GM19351 (cell line): ENCODE data around the gene ST6GAL1.
"Not testable (repeated sequence)": the region's sequence is repeated elsewhere in the genome, so short reads cannot be mapped to it uniquely, and the experiment has no call there.

Source experiments
- ATAC-seq: cut with Tn5 transposase; IDR thresholded peaks from one replicate; pipeline ENCODE4 v1.9.1; 2021; ENCODE audit warnings: mild to moderate bottlenecking, moderate library complexity; ENCODE audit not compliant: unreplicated experiment

ST6GAL1 gene

GRCh38 chr3:186930143-186930640 lies at the start of gene ST6GAL1:
Gene ST6GAL1, plus strand, starts transcription at chr3:186930526. Its CDS starts 112,178 bp downstream, at chr3:187042704.
- peak; percentile 71 for ATAC-seq

- ATAC-seq, result no peak
These were observed 48.2 kb upstream of the ST6GAL1 start for GRCh38 chr3:186882150-186882524.

- ATAC-seq, result no peak
These were observed 47.2 kb upstream of the ST6GAL1 start for GRCh38 chr3:186882881-186883685.

- no peak for ATAC-seq
These were observed 46.7 kb upstream of the ST6GAL1 start for GRCh38 chr3:186883686-186884058.

- not testable (repeated sequence) for ATAC-seq
These were observed 45.5 kb upstream of the ST6GAL1 start for GRCh38 chr3:186884868-186885267.

- ATAC-seq, result no peak
These were observed 43.9 kb upstream of the ST6GAL1 start for GRCh38 chr3:186886202-186886981.

- ATAC-seq, result not testable (repeated sequence)
These were observed 42.8 kb upstream of the ST6GAL1 start for GRCh38 chr3:186887507-186887938.

GRCh38 chr3:186888569-186888968 lies 41.8 kb upstream of the ST6GAL1 start:
- no peak for ATAC-seq

- not testable (repeated sequence) for ATAC-seq
These were observed 40.6 kb upstream of the ST6GAL1 start for GRCh38 chr3:186889698-186890097.

GRCh38 chr3:186890911-186891310 lies 39.4 kb upstream of the ST6GAL1 start:
- ATAC-seq, result no peak

- ATAC-seq, result not testable (repeated sequence)
These were observed 37.3 kb upstream of the ST6GAL1 start for GRCh38 chr3:186893071-186893470.

- no peak for ATAC-seq
These were observed 34.9 kb upstream of the ST6GAL1 start for GRCh38 chr3:186895406-186895805.

GRCh38 chr3:186896006-186896405 lies 34.3 kb upstream of the ST6GAL1 start:
- ATAC-seq, result no peak

- ATAC-seq, result no peak
These were observed 33.5 kb upstream of the ST6GAL1 start for GRCh38 chr3:186896875-186897274.

- ATAC-seq, result no peak
These were observed 29.1 kb upstream of the ST6GAL1 start for GRCh38 chr3:186901135-186901734.

- ATAC-seq, result no peak
These were observed 28.2 kb upstream of the ST6GAL1 start for GRCh38 chr3:186902154-186902553.

- ATAC-seq, result no peak
These were observed 27.6 kb upstream of the ST6GAL1 start for GRCh38 chr3:186902713-186903112.

GRCh38 chr3:186903676-186904075 lies 26.6 kb upstream of the ST6GAL1 start:
- not testable (repeated sequence) for ATAC-seq

GRCh38 chr3:186907075-186907474 lies 23.3 kb upstream of the ST6GAL1 start:
- ATAC-seq, result not testable (repeated sequence)

GRCh38 chr3:186909078-186909853 lies 21.1 kb upstream of the ST6GAL1 start:
- ATAC-seq, result no peak
